Endothelial cell (in vitro differentiated cells): ENCODE results near the gene ITPK1. TPM values are rescaled to one million over a fixed set of nuclear protein-coding genes. Genes with fewer than 3 reads are reported as not detected.

Experiments
- DNase-seq: peaks from one replicate; pipeline ENCODE4 v3.0.0; 2021; ENCODE audit warnings: low spot score
- H3K27ac Mint-ChIP-seq: one replicate; pipeline ENCODE4 v1.8.0; 2021; ENCODE audit warnings: mixed read lengths, inconsistent platforms; ENCODE audit not compliant: unreplicated experiment
- H3K27me3 Mint-ChIP-seq: one replicate; pipeline ENCODE4 v1.8.0; 2021; ENCODE audit warnings: mild to moderate bottlenecking, moderate library complexity, mixed read lengths, inconsistent platforms; ENCODE audit not compliant: unreplicated experiment
- H3K36me3 Mint-ChIP-seq: one replicate; pipeline ENCODE4 v1.8.0; 2021; ENCODE audit warnings: mild to moderate bottlenecking, low read depth, mixed read lengths, inconsistent platforms; ENCODE audit not compliant: unreplicated experiment
- H3K4me1 Mint-ChIP-seq: one replicate; pipeline ENCODE4 v1.8.0; 2021; ENCODE audit warnings: mild to moderate bottlenecking, mixed read lengths, inconsistent platforms; ENCODE audit not compliant: unreplicated experiment
- H3K4me3 Mint-ChIP-seq: one replicate; pipeline ENCODE4 v1.8.0; 2021; ENCODE audit warnings: mild to moderate bottlenecking, mixed read lengths, inconsistent platforms; ENCODE audit not compliant: unreplicated experiment
- H3K9me3 Mint-ChIP-seq: one replicate; pipeline ENCODE4 v1.8.0; 2021; ENCODE audit warnings: mixed read lengths, inconsistent platforms; ENCODE audit not compliant: unreplicated experiment
- CTCF ChIP-seq: fragments of 200-600 bp; sonication (generic); IDR thresholded peaks from one replicate; pipeline ENCODE4 v1.5.0; 2021; ENCODE audit warnings: antibody characterized with exemption; ENCODE audit not compliant: unreplicated experiment
- total RNA-seq: library from RNA; stranded (reverse); fragmentation: NEBNext Ultra II Directional; extraction: Animal tissue kit (Norgen Biotek cat#: 25700); gene quantifications from one replicate; pipeline ENCODE4 v1.2.1, GENCODE V29; 2021; ENCODE audit not compliant: unreplicated experiment

Gene ITPK1
- total RNA-seq, 1 donor from 2014 or later, result 39.2 TPM

GRCh38 chr14:93023039-93023438, 92.7 kb downstream of the ITPK1 start:
- no peaks in the 10 kb centered on the region for H3K36me3 Mint-ChIP-seq
- peaks cover 5% of the 10 kb centered on the region for H3K27me3 Mint-ChIP-seq
- no peak overlapping the region for H3K4me3 Mint-ChIP-seq
- no peak overlapping the region for H3K27ac Mint-ChIP-seq
- H3K9me3 Mint-ChIP-seq, result no peaks in the 10 kb centered on the region
- TF ChIP-seq CTCF, result no peak
- H3K4me1 Mint-ChIP-seq, result peaks cover 11% of the 10 kb centered on the region
- DNase-seq, result no peak

- no peak for TF ChIP-seq CTCF
- no peaks in the 10 kb centered on the region for H3K9me3 Mint-ChIP-seq
- H3K27ac Mint-ChIP-seq, result no peak overlapping the region
- DNase-seq, result no peak
- peaks cover 5% of the 10 kb centered on the region for H3K36me3 Mint-ChIP-seq
- H3K27me3 Mint-ChIP-seq, result peaks cover 7% of the 10 kb centered on the region
- peaks cover 11% of the 10 kb centered on the region for H3K4me1 Mint-ChIP-seq
- H3K4me3 Mint-ChIP-seq, result no peak overlapping the region
Measured at GRCh38 chr14:93019970-93020369, 95.8 kb downstream of the ITPK1 start.

GRCh38 chr14:93019367-93019843, 96.3 kb downstream of the ITPK1 start:
- peaks cover 12% of the 10 kb centered on the region for H3K4me1 Mint-ChIP-seq
- no peak for TF ChIP-seq CTCF
- H3K27me3 Mint-ChIP-seq, result peaks cover 7% of the 10 kb centered on the region
- H3K27ac Mint-ChIP-seq, result no peak overlapping the region
- H3K36me3 Mint-ChIP-seq, result peaks cover 5% of the 10 kb centered on the region
- no peak overlapping the region for H3K4me3 Mint-ChIP-seq
- no peaks in the 10 kb centered on the region for H3K9me3 Mint-ChIP-seq
- DNase-seq, result no peak

- no peak overlapping the region for H3K4me3 Mint-ChIP-seq
- H3K4me1 Mint-ChIP-seq, result peaks cover 10% of the 10 kb centered on the region
- no peak for TF ChIP-seq CTCF
- no peak for DNase-seq
- H3K27ac Mint-ChIP-seq, result no peak overlapping the region
- peaks cover 5% of the 10 kb centered on the region for H3K36me3 Mint-ChIP-seq
- H3K9me3 Mint-ChIP-seq, result no peaks in the 10 kb centered on the region
- H3K27me3 Mint-ChIP-seq, result peaks cover 9% of the 10 kb centered on the region
Measured at GRCh38 chr14:93018366-93018765, 97.4 kb downstream of the ITPK1 start.

GRCh38 chr14:93017898-93018297, 97.8 kb downstream of the ITPK1 start:
- Mint-ChIP-seq H3K4me1 (peaks cover 8% of the 10 kb centered on the region), H3K27ac (no peak overlapping the region), H3K36me3 (peaks cover 5% of the 10 kb centered on the region), H3K27me3 (peaks cover 9% of the 10 kb centered on the region), H3K9me3 (no peaks in the 10 kb centered on the region), H3K4me3 (no peak overlapping the region)
- TF ChIP-seq CTCF, result no peak
- no peak for DNase-seq
